ENCODE data around the gene APC. TPM values are rescaled to one million over a fixed set of nuclear protein-coding genes. Genes with fewer than 3 reads are reported as not detected.

The APC gene
- total RNA-seq, 1 experiment from 2014 or later, result 40.0 TPM

GRCh38 chr5:112822456-112822855 is 84.8 kb downstream of the APC start (continued):
- TF ChIP-seq ATF1 (CRISPR knock-in tag; IDR thresholded peaks at IDR 0.05), result no peak
- no peak for TF ChIP-seq FOXJ3 (CRISPR knock-in tag; IDR thresholded peaks at IDR 0.05; ENCODE audit: borderline replicate concordance)
- no peak for TF ChIP-seq GTF2I (CRISPR knock-in tag; conservative IDR thresholded peaks at IDR 0.05)

- DNase-seq (ENCODE audit: low spot score) (no peak), ATAC-seq (peak; percentile 66)
- Mint-ChIP-seq H3K36me3 (peaks cover 37% of the 10 kb centered on the region), H3K4me1 (peaks cover 34% of the 10 kb centered on the region), H3K4me3 (no peak overlapping the region), H3K9me3 (no peaks in the 10 kb centered on the region), H3K27ac (peak overlapping the region; percentile 67), H3K27me3 (ENCODE audit: low read depth) (no peaks in the 10 kb centered on the region)
- ChIA-PET CTCF (no interaction called here), POLR2A (no interaction called here)
- TF ChIP-seq TEAD4 (CRISPR knock-in tag; IDR thresholded peaks at IDR 0.05) (no peak), JUN (CRISPR knock-in tag; IDR thresholded peaks at IDR 0.05) (no peak)
These were observed 85.5 kb downstream of the APC start for GRCh38 chr5:112823181-112823580.

- H3K4me1 Mint-ChIP-seq, result peaks cover 34% of the 10 kb centered on the region
- no peaks in the 10 kb centered on the region for H3K27me3 Mint-ChIP-seq (ENCODE audit: low read depth)
- TF ChIP-seq E2F1 (CRISPR knock-in tag; IDR thresholded peaks at IDR 0.05) (no peak), TEAD1 (CRISPR knock-in tag; IDR thresholded peaks at IDR 0.05) (no peak), ESRRA (CRISPR knock-in tag; IDR thresholded peaks at IDR 0.05; ENCODE audit: borderline replicate concordance) (no peak), TCF7 (CRISPR knock-in tag; IDR thresholded peaks at IDR 0.05; ENCODE audit: low read depth) (no peak), MYBL2 (CRISPR knock-in tag; IDR thresholded peaks at IDR 0.05) (no peak), KAT7 (CRISPR knock-in tag; IDR thresholded peaks at IDR 0.05; ENCODE audit: borderline replicate concordance) (no peak), FOXP4 (CRISPR knock-in tag; IDR thresholded peaks at IDR 0.05) (no peak), CREM (CRISPR knock-in tag; IDR thresholded peaks at IDR 0.05) (no peak), ATF6 (CRISPR knock-in tag; IDR thresholded peaks at IDR 0.05) (no peak), ZMAT4 (CRISPR knock-in tag; IDR thresholded peaks at IDR 0.05) (no peak)
- ATAC-seq (no peak), DNase-seq (ENCODE audit: low spot score) (no peak)
- no peak overlapping the region for H3K27ac Mint-ChIP-seq
- H3K4me3 Mint-ChIP-seq, result no peak overlapping the region
- no peaks in the 10 kb centered on the region for H3K9me3 Mint-ChIP-seq
- CTCF ChIA-PET, result no interaction called here
- H3K36me3 Mint-ChIP-seq, result peaks cover 39% of the 10 kb centered on the region
- POLR2A ChIA-PET, result no interaction called here
These were observed 86.0 kb downstream of the APC start for GRCh38 chr5:112823656-112824055.

GRCh38 chr5:112824197-112824596 is 86.5 kb downstream of the APC start:
- peaks cover 40% of the 10 kb centered on the region for H3K36me3 Mint-ChIP-seq
- peak overlapping the region; percentile 19; the same call in 1 of the 2 replicates for H3K27ac Mint-ChIP-seq
- no peak overlapping the region for H3K4me3 Mint-ChIP-seq
- H3K4me1 Mint-ChIP-seq, result peaks cover 34% of the 10 kb centered on the region
- ChIA-PET POLR2A (no interaction called here), CTCF (no interaction called here)
- DNase-seq (ENCODE audit: low spot score) (no peak), ATAC-seq (no peak)
- no peaks in the 10 kb centered on the region for H3K9me3 Mint-ChIP-seq
- H3K27me3 Mint-ChIP-seq (ENCODE audit: low read depth), result no peaks in the 10 kb centered on the region
- TF ChIP-seq ETV6 (CRISPR knock-in tag; IDR thresholded peaks at IDR 0.05) (no peak), ZNF532 (CRISPR knock-in tag; IDR thresholded peaks at IDR 0.05; ENCODE audit: borderline replicate concordance) (no peak), ELF4 (CRISPR knock-in tag; IDR thresholded peaks at IDR 0.05; ENCODE audit: low read depth) (no peak), MYBL2 (CRISPR knock-in tag; IDR thresholded peaks at IDR 0.05) (no peak), TP53 (CRISPR knock-in tag; IDR thresholded peaks at IDR 0.05) (no peak)

All from WTC11 (cell line).